Mesenteric fat pad (tissue), 1 donor: ENCODE measurements around the gene FMC1. TPM values are rescaled to one million over a fixed set of nuclear protein-coding genes. Genes with fewer than 3 reads are reported as not detected.
"Not testable (repeated sequence)": the region's sequence is repeated elsewhere in the genome, so short reads cannot be mapped to it uniquely, and the experiment has no call there.

Experiments
- DNase-seq: peaks from one replicate; pipeline ENCODE4 v3.0.0-alpha.2; 2020; ENCODE audit warnings: low spot score
- total RNA-seq: library from RNA; stranded (reverse); fragmentation: NEBNext Ultra II Directional; extraction: Animal tissue kit (Norgen Biotek cat#: 25700); gene quantifications from one replicate; pipeline ENCODE4 v1.2.1, GENCODE V29; 2021
- donor health status: DM: yes; HTN: yes; CAD: no.

The FMC1 gene
- total RNA-seq, 1 donor from 2014 or later = 9.9 TPM

- DNase-seq = peak; percentile 98
Observed at GRCh38 chr7:139340037-139340807, 915 bp upstream of the FMC1 start.

DNA sequence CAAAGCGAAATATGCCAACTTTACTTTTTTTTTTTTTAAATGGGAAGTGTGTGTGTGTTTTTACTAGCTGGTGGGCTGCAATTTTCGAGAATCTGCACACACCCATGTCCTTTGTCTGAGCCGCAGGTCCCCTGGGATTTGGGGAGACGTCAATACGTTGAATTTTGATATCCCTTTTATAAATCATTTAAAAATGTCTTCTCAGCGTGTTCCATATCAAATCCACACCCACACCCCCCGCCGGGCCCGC, 404 bp upstream of the FMC1 start:
- no peak for DNase-seq

GRCh38 chr7:139341776-139342226, 664 bp downstream of the FMC1 start:
- no peak for DNase-seq

DNA sequence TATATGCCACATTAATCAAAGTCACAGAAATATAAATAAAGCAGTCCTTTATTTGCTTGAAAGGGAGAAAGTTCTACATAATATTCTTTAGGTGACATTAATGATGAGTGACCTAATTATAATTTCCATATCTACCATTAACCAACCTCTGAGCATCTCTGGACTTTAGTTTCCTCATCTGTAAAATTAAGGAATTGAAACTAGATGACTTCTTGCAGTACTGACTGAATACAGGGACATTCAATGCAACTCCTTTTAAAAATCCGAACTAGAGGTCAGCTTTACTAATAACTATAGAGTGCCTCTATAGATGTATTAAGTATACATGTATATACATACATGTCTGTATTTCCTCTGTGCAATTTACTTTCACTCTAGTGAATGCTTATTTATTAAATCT, 3.9 kb downstream of the FMC1 start:
- DNase-seq = no peak

DNA sequence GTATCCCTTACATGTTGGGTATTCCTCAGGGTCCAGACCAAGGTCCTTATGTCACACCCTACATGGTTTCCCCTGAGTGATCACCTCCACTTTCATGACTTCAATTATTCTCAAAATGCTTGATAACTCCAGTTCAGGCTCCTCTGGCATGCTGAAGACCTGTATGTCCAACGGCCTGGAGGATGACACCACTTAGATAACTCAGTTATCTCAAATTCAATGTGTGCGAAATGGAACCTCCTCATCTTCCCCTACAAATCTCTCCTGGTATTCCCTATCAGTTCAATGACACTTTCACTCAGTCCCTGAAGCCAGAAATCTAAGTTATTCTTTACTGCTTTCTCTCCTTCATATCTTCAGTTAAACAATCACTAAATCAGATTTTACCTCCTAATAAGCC, 9.9 kb downstream of the FMC1 start:
- DNase-seq = no peak

- no peak for DNase-seq
Observed at GRCh38 chr7:139354729-139355128, 13.6 kb downstream of the FMC1 start.

DNA sequence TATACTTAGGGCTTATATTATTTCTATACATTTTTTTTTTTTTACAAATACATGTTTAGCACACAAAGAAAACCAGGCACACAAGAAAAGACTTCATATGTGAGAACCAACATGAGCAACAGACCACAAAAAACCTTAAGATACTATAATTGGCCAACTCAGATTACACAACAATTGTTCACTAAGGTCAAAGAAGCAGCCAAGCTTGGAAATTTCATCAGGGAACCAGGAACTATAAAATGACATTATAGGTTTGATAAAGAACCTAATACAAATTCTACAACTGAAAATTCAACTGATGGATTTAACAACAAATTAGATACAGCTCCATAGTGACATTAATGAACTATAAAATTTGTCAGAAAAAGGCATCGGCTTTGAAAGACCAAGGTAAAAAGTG, 14.2 kb downstream of the FMC1 start:
- no peak for DNase-seq

- DNase-seq = not testable (repeated sequence)
Observed at GRCh38 chr7:139357729-139358506, 16.8 kb downstream of the FMC1 start.

GRCh38 chr7:139358541-139359365, 17.6 kb downstream of the FMC1 start:
- no peak for DNase-seq

DNA sequence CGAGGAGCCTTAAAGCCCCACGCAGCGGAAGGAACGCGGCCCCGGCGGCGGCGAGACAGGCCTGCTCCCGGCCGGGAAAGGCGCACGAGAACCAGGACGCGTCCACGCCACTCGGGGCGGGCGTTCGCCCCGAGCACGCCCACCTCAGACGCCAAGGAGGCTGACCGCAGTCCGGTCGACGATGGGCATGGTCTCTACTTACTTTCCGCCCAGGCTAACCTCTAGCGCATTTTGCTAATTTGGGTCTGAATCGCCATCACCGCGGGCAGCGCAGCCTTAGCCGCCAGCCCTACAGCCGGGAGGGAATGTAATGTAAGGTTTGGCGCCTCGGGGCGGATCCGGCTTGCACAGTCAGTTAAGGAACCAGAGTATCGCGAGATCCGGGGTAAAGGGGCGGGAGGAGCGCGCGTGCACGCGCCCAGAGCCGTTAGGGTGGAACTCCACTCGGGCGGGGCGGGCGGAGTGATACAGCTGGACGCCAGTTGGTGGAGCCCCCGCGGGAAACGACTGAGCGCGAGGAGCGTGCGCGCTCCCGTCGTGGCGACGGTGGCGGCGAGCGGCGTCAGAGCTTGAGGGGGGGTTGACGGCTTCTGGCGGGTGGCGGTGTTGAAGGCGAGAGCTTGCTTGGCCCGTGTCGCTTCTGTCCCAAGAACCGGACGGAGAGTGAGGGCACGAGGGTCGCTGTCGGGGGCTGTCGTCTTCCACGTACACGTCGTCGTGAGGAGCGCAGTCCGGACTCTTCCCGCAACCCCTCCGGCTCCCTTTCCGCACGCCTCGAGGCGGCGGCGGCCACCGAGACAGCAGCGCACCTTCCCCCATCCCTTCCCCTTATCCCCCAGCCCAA, 18.5 kb downstream of the FMC1 start, which contains the start of gene LUC7L2:
Gene LUC7L2 (plus strand): TSS at position 529 of the 844 bp plus-strand sequence. CDS start 368 bp downstream, outside the sequence.
- DNase-seq = peak; percentile 100

DNA sequence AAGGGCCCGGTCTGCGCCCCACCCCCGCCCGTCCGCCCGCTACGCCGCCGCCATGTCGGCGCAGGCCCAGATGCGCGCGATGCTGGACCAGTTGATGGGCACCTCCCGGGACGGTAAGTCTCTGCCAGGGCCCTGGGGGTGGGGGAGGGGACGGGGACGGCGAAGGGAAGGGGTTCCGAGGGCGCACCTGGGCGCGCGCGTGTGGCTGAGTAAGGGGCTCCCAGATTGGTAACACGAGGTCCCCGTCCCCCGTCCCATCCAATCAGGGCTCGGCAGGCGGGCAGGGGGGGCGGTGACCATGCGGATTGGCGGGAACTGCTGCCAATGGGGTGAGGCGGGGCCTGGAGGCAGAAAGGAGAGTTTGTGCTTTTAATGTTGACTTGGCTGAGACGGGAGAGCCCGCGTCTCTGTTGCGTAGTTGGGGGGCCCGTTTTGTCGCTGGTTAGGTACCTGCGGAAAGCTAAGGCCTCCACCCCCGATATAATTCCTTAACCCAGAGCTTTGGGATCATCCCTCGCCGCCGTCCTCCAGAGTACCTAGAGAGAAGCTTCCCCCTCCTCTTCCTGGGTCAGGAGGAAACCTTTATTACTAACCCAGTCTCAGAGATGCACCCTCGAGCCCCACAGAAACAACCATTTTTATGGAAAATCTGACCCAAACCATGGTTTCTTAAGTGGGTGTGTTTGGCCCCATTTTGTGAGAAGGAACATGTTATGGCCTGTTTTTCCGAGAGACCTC, 19.2 kb downstream of the FMC1 start:
- peak; percentile 98 for DNase-seq

- no peak for DNase-seq
Observed at GRCh38 chr7:139360948-139361307, 19.8 kb downstream of the FMC1 start.

GRCh38 chr7:139361523-139361922, 20.4 kb downstream of the FMC1 start:
- no peak for DNase-seq

DNA sequence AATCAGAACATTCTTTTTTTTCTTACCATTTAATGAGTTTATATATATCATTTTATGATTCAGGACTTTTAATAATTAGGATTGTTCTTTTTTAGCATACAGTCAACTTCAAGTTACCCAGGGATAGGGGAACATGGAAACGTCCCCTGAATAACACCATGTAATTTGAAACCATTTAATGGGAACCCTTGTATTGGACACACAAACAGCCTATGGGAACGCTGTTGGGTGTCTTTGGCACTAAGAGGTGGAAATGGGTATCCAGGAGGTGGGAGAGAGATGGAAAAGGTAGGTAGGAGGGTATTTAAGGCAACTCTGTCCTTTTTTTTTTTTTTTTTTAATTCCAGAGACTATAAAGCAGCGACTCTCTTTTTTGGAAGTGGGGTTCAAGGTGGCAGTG, 21.2 kb downstream of the FMC1 start:
- DNase-seq = no peak

DNA sequence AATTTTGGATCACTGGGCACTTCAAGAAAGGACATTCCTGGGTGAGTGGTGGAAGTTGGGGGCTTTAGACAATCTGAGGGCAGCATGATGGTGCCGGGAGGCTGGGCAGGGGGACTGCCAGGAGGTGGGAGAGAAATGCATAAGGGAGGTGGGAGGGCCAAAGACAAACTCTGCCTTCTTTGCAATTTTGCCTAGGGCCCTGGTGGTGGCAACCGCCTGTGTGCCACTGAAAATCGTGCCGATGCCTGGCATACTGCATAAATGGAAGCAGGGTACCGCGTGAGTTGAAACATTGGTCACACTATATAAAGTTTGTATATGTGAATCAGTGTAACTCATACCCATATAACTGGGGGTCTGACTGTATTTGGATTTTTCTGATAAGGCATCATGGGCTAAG, 21.8 kb downstream of the FMC1 start:
- DNase-seq = no peak

DNA sequence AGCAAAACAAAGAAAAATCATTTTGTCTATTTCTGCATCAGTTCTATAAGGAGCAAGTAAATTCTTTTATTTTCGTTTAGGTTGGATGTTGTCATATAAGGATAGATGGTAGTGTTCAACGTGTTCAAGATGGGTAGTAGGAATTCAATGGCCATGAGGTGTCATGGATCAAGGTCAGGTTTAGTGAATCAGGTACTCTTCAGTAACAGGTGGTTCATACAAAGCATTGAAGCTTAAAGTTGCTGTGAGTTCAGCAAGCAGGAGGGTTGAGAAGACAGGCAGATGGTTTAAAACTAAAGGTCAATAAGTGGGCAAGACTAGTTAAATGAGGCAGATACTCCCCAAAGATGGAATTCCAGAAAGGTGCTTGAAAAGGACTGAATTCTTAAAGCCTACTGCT, 24.2 kb downstream of the FMC1 start:
- no peak for DNase-seq

GRCh38 chr7:139366400-139366799, 25.3 kb downstream of the FMC1 start:
- no peak for DNase-seq

DNA sequence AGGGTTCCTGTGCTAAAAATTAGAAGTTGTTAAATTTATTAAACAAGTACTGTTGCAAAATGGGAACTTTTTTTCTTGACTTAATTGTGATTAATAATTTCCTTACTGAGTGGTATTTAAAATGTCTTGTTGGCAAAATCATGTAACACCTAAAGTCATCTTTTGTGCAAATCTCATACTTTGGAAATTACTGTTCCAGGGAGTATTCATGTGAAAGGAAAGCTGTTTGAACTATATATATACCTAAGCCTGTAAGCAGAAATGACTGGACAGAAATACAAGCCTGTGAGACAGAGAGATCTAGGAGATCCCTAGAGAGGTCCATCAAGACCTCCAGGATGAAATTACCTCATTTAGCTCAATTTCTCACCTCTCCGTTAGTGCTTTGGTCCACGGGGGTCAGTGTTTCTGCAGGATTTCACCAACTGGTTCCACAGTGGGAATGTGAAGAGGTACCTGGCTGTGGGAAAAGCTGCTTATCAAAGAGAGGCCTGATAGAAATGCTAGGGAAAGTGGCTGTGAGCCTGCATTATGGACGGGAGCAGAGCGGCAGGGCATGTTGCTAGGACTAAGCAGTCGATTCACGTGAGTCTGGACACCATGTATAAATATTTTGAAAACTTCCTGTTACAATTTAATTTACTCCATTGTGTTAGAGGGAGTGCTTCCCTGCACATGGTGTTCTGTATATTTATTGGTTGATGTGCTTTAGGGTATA, 26.5 kb downstream of the FMC1 start:
- no peak for DNase-seq

- DNase-seq = no peak
Observed at GRCh38 chr7:139370301-139370942, 29.3 kb downstream of the FMC1 start.
